HG02970 (cell line): Measurements from ENCODE around the gene LNP1.
A peak's percentile ranks its signal among the peaks of the same experiment; 100 is the strongest.

ENCODE experiments used
- ATAC-seq: cut with Tn5 transposase; IDR thresholded peaks from one replicate; pipeline ENCODE4 v1.9.1; 2021; ENCODE audit warnings: mild to moderate bottlenecking, moderate library complexity, moderate number of reproducible peaks; ENCODE audit not compliant: unreplicated experiment, low FRiP score

The LNP1 gene

DNA sequence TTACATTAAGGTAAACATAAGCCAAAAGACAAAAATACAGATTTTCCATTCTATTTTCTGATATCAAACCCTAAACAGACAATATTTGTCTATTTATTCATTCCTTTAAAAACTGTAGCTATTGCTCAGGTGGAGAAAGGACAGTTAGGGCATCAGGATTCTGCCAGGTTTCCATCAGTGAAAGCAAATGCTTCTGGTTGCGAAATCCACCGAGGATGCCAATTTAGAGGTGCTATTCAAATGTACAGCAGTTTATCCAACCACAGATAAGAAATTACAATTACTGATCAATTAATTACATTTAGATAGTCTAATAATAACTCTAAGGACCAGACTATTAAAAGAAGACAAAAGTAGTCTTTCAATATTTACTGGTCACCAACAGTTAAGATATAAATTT lies 4.4 kb upstream of the LNP1 start:
- ATAC-seq: no peak

- ATAC-seq: no peak
Measured at GRCh38 chr3:100399341-100400071, 1.8 kb upstream of the LNP1 start.

DNA sequence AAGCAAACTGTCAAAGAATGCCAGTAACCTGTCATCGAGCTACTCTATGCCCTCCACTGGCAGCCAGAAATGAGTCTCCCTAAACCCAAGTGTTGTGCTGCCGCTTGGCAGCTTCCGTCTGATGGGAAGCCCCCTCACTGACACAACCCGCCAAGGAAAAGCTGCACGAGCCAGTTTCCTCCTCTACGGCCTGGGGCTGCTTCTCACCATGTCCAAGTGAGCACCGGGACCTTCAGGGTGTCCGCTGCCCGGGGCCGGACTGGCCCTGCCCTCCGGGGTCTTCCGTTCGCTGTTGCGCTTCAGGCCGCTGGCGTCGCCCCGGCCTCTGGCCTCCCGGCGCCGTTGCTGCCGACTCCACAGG lies 940 bp upstream of the LNP1 start:
- peak; percentile 11 for ATAC-seq

GRCh38 chr3:100401674-100402041 lies 319 bp downstream of the LNP1 start:
- ATAC-seq: peak; percentile 11

- ATAC-seq: no peak
Measured at GRCh38 chr3:100402256-100402655, 917 bp downstream of the LNP1 start.

GRCh38 chr3:100402891-100403290 lies 1.6 kb downstream of the LNP1 start:
- ATAC-seq: no peak

DNA sequence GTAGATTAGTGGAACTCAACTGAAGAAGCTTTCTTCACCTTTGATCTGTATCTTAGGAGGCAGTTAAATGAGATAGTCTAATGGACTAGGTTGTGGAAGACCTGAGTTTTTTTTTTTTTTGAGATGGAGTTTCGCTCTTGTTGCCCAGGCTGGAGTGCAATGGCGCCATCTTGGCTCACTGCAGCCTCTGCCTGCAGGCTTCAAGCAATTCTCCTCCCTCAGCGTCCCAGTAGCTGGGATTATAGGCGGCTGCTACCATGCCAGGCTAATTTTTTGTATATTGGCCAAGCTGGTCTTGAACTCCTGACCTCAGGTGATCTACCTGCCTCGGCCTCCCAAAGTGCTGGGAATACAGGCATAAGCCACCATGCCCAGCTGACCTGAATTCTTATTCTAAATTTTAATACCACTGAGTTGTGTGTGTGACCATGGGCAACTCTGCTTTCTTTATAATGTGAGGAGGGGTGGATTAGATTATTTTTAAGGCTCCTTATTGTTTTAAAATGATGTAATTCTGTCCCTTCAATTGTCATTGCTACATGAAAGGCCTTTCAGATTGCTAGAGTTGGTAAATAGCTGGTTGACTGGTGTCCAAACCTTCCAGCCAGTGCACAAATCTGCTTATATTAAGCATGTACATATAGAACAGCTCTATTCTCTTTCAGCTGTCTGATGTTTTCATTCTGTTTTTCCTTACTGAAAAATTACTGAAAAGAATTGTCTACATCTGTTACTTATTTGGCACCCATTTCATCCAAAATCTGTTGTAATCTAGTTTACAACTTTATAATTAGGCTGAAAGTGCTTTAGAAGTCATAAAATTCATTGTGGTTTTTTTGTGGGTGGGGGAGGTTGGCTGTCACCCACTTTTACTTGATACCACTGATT lies 2.3 kb downstream of the LNP1 start:
- no peak for ATAC-seq

- ATAC-seq: no peak
Measured at GRCh38 chr3:100404250-100404548, 2.9 kb downstream of the LNP1 start.

GRCh38 chr3:100407164-100407563 lies 5.8 kb downstream of the LNP1 start:
- no peak for ATAC-seq

- ATAC-seq: no peak
Measured at GRCh38 chr3:100407977-100408532, 6.7 kb downstream of the LNP1 start.

GRCh38 chr3:100411091-100411982 lies 10.0 kb downstream of the LNP1 start:
- ATAC-seq: no peak

GRCh38 chr3:100412912-100413590 lies 11.7 kb downstream of the LNP1 start:
- no peak for ATAC-seq

GRCh38 chr3:100413613-100414012 lies 12.3 kb downstream of the LNP1 start:
- no peak for ATAC-seq

DNA sequence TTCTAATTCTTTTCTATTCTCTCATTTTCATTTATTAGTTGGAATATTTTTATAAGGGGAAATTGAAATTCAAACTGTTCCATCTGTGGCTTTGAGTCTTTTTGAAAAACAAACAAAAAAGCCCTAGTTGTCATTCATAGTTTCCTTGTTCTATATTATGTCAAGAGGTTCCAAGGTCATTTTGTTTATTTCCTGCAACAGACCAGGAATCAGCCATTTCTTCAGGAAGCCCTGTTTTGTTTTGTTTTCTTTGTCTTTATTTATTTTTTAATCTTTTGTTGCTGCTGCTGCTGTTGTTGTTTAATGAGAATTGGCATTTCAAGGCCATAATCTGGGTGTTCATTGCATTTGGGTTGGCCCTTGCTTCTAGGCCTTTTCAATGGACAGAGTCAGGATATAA lies 14.8 kb downstream of the LNP1 start:
- no peak for ATAC-seq

DNA sequence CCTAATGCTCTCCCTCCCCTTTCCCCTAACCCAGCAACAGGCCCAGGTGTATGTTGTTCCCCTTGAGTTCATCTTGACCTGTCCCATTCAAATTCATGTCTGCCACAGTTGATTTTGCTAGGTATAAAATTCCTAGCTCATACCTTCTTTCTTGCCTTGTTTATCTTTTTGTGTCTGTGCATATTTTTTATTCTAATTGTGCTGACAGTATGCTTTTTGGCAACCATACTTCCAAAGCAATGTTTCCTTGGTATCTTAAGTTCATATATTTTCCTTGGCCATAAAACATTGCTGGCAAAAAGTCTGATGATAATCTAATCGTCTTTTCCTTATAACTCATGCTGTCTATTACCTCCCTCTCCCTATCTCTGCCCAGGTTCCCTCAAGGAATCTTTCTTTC lies 15.5 kb downstream of the LNP1 start:
- no peak for ATAC-seq

DNA sequence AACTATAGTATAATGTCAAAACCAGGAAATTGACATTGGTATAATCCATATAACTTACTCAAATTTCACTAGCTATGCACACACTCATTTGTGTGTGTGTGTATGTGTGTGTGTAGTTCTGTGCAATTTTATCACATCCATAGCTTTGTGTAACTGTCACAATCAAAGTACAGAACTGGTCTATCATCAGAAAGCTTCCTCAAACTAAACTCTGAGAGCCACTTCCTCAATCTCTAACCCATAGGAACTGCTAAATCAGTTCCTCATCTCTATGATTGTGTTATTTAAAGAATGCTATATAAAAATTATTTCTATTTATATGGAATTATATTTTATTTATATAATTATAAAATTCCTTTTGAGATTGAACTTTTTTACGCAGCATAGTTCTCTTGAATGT lies 18.1 kb downstream of the LNP1 start:
- ATAC-seq: no peak

DNA sequence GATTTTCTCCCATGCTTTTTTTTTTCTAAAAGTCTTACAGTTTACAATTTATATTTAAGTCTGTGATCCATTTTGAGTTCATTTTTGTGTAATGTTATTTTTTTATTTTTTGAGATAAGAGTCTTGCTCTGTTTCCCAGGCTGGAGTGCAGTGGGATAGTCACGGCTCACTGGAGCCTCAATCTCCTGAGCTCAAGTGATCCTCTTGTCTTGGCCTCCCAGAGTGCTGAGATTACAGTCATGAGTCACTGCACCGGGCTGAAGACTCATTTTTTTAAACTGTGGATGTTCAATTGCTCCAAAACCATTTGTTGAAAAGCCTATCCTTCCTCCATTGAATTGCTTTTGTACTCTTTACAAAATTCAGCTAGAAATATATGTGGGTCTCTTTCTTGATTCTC lies 19.5 kb downstream of the LNP1 start:
- ATAC-seq: no peak

GRCh38 chr3:100423611-100424010 lies 22.3 kb downstream of the LNP1 start:
- no peak for ATAC-seq

DNA sequence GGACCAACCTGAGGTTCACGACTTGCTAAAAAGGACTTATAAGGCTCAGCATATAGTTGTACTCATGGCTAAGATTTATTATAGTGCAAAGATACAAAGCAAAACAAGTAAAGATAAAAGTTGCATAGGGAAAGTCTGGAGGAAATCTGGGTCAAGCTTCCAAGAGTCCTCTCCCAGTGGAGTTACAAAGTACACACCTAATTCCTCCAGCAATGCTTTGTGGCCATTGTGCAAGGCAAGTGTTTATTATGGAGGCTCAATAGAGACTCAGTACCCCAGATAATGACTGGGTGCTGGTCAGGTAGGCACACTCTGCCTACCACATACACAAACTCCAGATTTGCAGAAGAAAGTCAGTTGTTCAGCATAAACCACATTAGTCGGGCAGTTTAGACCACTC lies 22.9 kb downstream of the LNP1 start:
- ATAC-seq: no peak

DNA sequence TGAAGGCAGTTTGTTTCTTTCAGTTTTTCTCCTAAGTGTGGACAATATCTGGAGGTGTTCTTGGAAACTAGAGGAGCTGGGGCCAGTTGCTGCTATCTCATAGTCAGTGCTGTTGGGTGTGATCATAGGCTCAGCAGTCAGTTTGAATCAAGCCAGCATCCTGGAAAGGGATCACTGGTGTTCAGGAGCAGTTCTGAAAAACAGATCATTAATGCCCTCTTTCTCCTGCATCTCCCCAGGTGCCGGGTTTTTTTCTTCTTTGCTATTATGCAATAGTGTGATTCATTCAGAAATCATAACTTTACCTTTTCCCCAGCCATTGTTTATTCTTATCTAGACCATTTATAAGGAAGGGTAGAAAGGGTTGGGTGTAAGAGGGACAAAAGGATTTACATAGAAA lies 24.0 kb downstream of the LNP1 start:
- ATAC-seq: no peak
